ENCODE measurements around the gene GALNT14. TPM values are rescaled to one million over a fixed set of nuclear protein-coding genes. Genes with fewer than 3 reads are reported as not detected.
A peak's percentile ranks its signal among the peaks of the same experiment; 100 is the strongest.

The GALNT14 gene
- total RNA-seq, 1 experiment from 2014 or later = 2.7 TPM

- H3K4ac ChIP-seq (ENCODE audit: low read depth, low read length) = no peak overlapping the region
- peaks cover 3 to 4% of the 10 kb centered on the region in 2 experiments; a peak in 2 of 4 replicates for H3K4me1 Mint-ChIP-seq
- no peaks in the 10 kb centered on the region for H3K9me3 Mint-ChIP-seq
- no peak for DNase-seq
- H3K14ac ChIP-seq (ENCODE audit: insufficient read depth, low read length) = no peak overlapping the region
- no peaks in the 10 kb centered on the region for H3K9me3 ChIP-seq (ENCODE audit: control insufficient read depth, low read depth, low read length)
- no peak overlapping the region for H3K27ac ChIP-seq (ENCODE audit: insufficient read length, low read depth, low read length)
- no peak overlapping the region for H2AFZ ChIP-seq (ENCODE audit: low read length)
- no peaks in the 10 kb centered on the region for H3K79me1 ChIP-seq (ENCODE audit: insufficient read depth, low read depth, low read length, poor library complexity, severe bottlenecking)
- no peak overlapping the region for H2BK15ac ChIP-seq (ENCODE audit: low read depth, low read length)
- no peaks in the 10 kb centered on the region for H3K4me1 ChIP-seq (ENCODE audit: insufficient read depth, low read length)
- no peak overlapping the region for H3K18ac ChIP-seq (ENCODE audit: insufficient read length, low read depth, low read length)
- no peak overlapping the region for H4K5ac ChIP-seq (ENCODE audit: insufficient read length, low read depth, low read length)
- H2BK120ac ChIP-seq (ENCODE audit: low read depth, low read length, poor library complexity, severe bottlenecking) = no peak overlapping the region
- no peak overlapping the region for H2BK5ac ChIP-seq (ENCODE audit: insufficient read length, low read length)
- no peak overlapping the region for H3K56ac ChIP-seq (ENCODE audit: insufficient read length, low read depth, low read length)
- H3K4me2 ChIP-seq (ENCODE audit: insufficient read depth, insufficient read length, low read length) = no peak overlapping the region
- no peak overlapping the region for H3K9ac ChIP-seq (ENCODE audit: extremely low read depth, insufficient read length, low read length)
- no peak overlapping the region for H2BK20ac ChIP-seq (ENCODE audit: low read depth, low read length, poor library complexity, severe bottlenecking)
- H4K91ac ChIP-seq (ENCODE audit: insufficient read length, low read depth, low read length) = no peak overlapping the region
- H4K8ac ChIP-seq (replicated peaks; ENCODE audit: insufficient read length, low read depth, low read length) = no peak overlapping the region
- no peak overlapping the region for H2BK12ac ChIP-seq (ENCODE audit: insufficient read length, low read depth, low read length)
- peak overlapping the region in 1 of 3 experiments; percentile 17; a peak in 1 of 7 replicates for H3K27ac Mint-ChIP-seq
- H4K20me1 ChIP-seq (ENCODE audit: control insufficient read depth, insufficient read depth, insufficient read length) = no peaks in the 10 kb centered on the region
- WGBS (ENCODE audit: extremely low coverage, insufficient read length, low lambda C conversion rate) = no CpG with 5 or more reads among the region's 3 CpGs
- no peaks in the 10 kb centered on the region for H3K27me3 ChIP-seq (ENCODE audit: insufficient read depth, low read length)
- no peak overlapping the region for H2AK5ac ChIP-seq (ENCODE audit: insufficient read length, low read length)
- H3K79me2 ChIP-seq (ENCODE audit: insufficient read depth, low read length) = no peaks in the 10 kb centered on the region
- no peak overlapping the region for H3K4me3 Mint-ChIP-seq
- no peak for TF ChIP-seq CTCF (conservative IDR thresholded peaks at IDR 0.05)
- H3K23me2 ChIP-seq (ENCODE audit: insufficient read length, low read depth, low read length, poor library complexity, severe bottlenecking) = no peaks in the 10 kb centered on the region
- no peaks in the 10 kb centered on the region for H3K27me3 Mint-ChIP-seq (ENCODE audit: low read depth)
- no peaks in the 10 kb centered on the region for H3K36me3 Mint-ChIP-seq (ENCODE audit: insufficient read depth in 1 of 3, low read depth in 3 of 3)
- H3T11ph ChIP-seq (ENCODE audit: low read length) = no peak overlapping the region
- no peak overlapping the region for H3K23ac ChIP-seq (ENCODE audit: insufficient read length, low read depth, low read length)
These were observed 207.5 kb downstream of the GALNT14 start for GRCh38 chr2:30930716-30931115.

Data from H9 (cell line).